Measurements from ENCODE around the gene MCIDAS. TPM values are rescaled to one million over a fixed set of nuclear protein-coding genes. Genes with fewer than 3 reads are reported as not detected.

MCIDAS gene
- total RNA-seq, 1 experiment from 2014 or later = 1.6 TPM

- TF ChIP-seq EZH2phosphoT487 (IDR thresholded peaks at IDR 0.05; ENCODE audit: borderline replicate concordance, low read length) (no peak), CTCF (conservative IDR thresholded peaks at IDR 0.05; ENCODE audit: low read depth, low read length) (no peak), EZH2 (IDR thresholded peaks at IDR 0.05; ENCODE audit: low read length, unreplicated experiment) (no peak)
- Histone ChIP-seq H3K27ac (ENCODE audit: low read length) (no peak overlapping the region), H3K9me3 (ENCODE audit: low read length) (no peaks in the 10 kb centered on the region), H3F3A (ENCODE audit: low read length, unreplicated experiment) (no peaks in the 10 kb centered on the region), H3K79me2 (ENCODE audit: low read length) (no peaks in the 10 kb centered on the region), H3K4me1 (ENCODE audit: insufficient read depth, low read length) (peaks cover 13% of the 10 kb centered on the region), H3K27me3 (ENCODE audit: low read length) (no peaks in the 10 kb centered on the region), H2AFZ (ENCODE audit: low read length) (no peak overlapping the region), H3K4me3 (ENCODE audit: low read length) (no peak overlapping the region), H3K36me3 (ENCODE audit: low read depth, low read length) (no peaks in the 10 kb centered on the region), H3K4me2 (ENCODE audit: low read length) (peak overlapping the region; percentile 27), H3K9me2 (replicated peaks; ENCODE audit: low read length) (no peaks in the 10 kb centered on the region), H3K9ac (ENCODE audit: low read length) (no peak overlapping the region), H4K20me1 (ENCODE audit: low read length) (no peaks in the 10 kb centered on the region)
- ChIA-PET POLR2A (ENCODE audit: unreplicated experiment) (no interaction called here), CTCF (interaction anchor here (0.5 to 1.0 kb wide), 3 partner anchors 17 to 71 kb away, joined by 3 to 6 read pairs (median 3); no protein-coding TSS in a partner anchor)
- intact Hi-C loops (cut with micrococcal nuclease) = loop anchor here (2.0 to 5.0 kb wide), 2 partner anchors 44 to 118 kb away; partner anchors contain the start of genes CCNO, DHX29 and MTREX
- DNase-seq (peak; percentile 45), ATAC-seq (peak; percentile 93)
- BruUV-seq (replicated peaks) = no TSS peak
Observed at GRCh38 chr5:55188656-55189540, 38.2 kb downstream of the MCIDAS start.

- CTCF ChIA-PET = interaction anchor here (0.6 kb wide), 5 partner anchors 23 to 281 kb away, joined by 3 to 4 read pairs (median 4); no protein-coding TSS in a partner anchor
Observed at GRCh38 chr5:55187370-55187769, 39.7 kb downstream of the MCIDAS start.

More at GRCh38 chr5:55187370-55187769, 39.7 kb downstream of the MCIDAS start:
- no peaks in the 10 kb centered on the region for H3K9me2 ChIP-seq (replicated peaks; ENCODE audit: low read length)
- H3K9me3 ChIP-seq (ENCODE audit: low read length) = no peaks in the 10 kb centered on the region
- peak; percentile 44 for DNase-seq
- H3K27me3 ChIP-seq (ENCODE audit: low read length) = no peaks in the 10 kb centered on the region
- intact Hi-C loops (cut with micrococcal nuclease) = loop anchor here (5.0 kb wide), 1 partner anchor 120 kb away; the partner anchor contains the start of genes DHX29 and MTREX
- H3K4me1 ChIP-seq (ENCODE audit: insufficient read depth, low read length) = peaks cover 13% of the 10 kb centered on the region
- H3K27ac ChIP-seq (ENCODE audit: low read length) = no peak overlapping the region
- no peaks in the 10 kb centered on the region for H4K20me1 ChIP-seq (ENCODE audit: low read length)
- no peak overlapping the region for H3K4me3 ChIP-seq (ENCODE audit: low read length)
- no peak overlapping the region for H3K4me2 ChIP-seq (ENCODE audit: low read length)
- POLR2A ChIA-PET (ENCODE audit: unreplicated experiment) = interaction anchor here (0.5 to 0.7 kb wide), 3 partner anchors 31 to 46 kb away, joined by 3 to 10 read pairs (median 6); no protein-coding TSS in a partner anchor
- TF ChIP-seq CTCF (conservative IDR thresholded peaks at IDR 0.05; ENCODE audit: low read depth, low read length) (peak; percentile 41), EZH2 (IDR thresholded peaks at IDR 0.05; ENCODE audit: low read length, unreplicated experiment) (no peak)
- H3F3A ChIP-seq (ENCODE audit: low read length, unreplicated experiment) = no peaks in the 10 kb centered on the region
- no peaks in the 10 kb centered on the region for H3K79me2 ChIP-seq (ENCODE audit: low read length)
- no peaks in the 10 kb centered on the region for H3K36me3 ChIP-seq (ENCODE audit: low read depth, low read length)
- H2AFZ ChIP-seq (ENCODE audit: low read length) = no peak overlapping the region
- ATAC-seq = peak; percentile 31; the same call in 1 of the 2 replicates
- no TSS peak for BruUV-seq (replicated peaks)
- H3K9ac ChIP-seq (ENCODE audit: low read length) = no peak overlapping the region
